Measurements from ENCODE around the gene KLF7. TPM values are rescaled to one million over a fixed set of nuclear protein-coding genes. Genes with fewer than 3 reads are reported as not detected.

Gene KLF7
- total and polyA plus RNA-seq, 4 donors = 1.9 to 11.5 (median 4.5) TPM

DNA sequence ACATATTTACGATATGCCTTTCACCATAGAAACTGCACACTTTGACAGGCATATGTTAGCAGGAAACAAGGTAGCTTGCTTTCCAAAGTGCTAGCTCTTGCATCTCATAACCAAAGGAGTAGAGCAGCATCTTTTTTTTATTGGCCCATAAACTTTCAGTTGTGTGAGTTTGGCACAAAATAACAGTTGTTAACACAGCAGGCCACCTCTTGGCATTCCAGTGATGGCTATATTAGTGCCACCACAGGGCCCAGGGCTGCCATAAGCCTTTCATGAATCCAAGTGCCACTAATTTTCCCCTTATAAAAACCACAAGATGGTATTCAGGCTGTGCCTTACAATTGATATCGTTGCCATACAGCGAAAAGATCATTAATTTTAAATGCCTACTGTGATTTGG is 40.3 kb upstream of the KLF7 start:
- TF ChIP-seq, protein P1, sequence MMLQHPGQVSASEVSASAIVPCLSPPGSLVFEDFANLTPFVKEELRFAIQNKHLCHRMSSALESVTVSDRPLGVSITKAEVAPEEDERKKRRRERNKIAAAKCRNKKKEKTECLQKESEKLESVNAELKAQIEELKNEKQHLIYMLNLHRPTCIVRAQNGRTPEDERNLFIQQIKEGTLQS (IDR thresholded peaks at IDR 0.05) = no peak
- no peak for TF ChIP-seq RAD21 (IDR thresholded peaks at IDR 0.05)
- TF ChIP-seq SP1 (IDR thresholded peaks at IDR 0.05) = no peak
- no peak for DNase-seq (ENCODE audit: low spot score)
- Histone ChIP-seq H3K27ac (ENCODE audit: low read depth in 1 of 2, low read length in 2 of 2) (no peak overlapping the region), H3K4me1 (ENCODE audit: control insufficient read depth in 4 of 4, insufficient read depth in 4 of 4, low read length in 3 of 4) (no peaks in the 10 kb centered on the region), H3K27me3 (ENCODE audit: control insufficient read depth in 4 of 4, insufficient read depth in 4 of 4, low read length in 3 of 4) (no peaks in the 10 kb centered on the region), H3K4me3 (ENCODE audit: low read depth in 1 of 3, low read length in 3 of 3) (no peak overlapping the region), H3K9me3 (ENCODE audit: control insufficient read depth in 4 of 4, low read length in 3 of 4) (no peaks in the 10 kb centered on the region), H3K9ac (ENCODE audit: low read depth in 1 of 2, low read length in 2 of 2) (no peak overlapping the region), H3K36me3 (ENCODE audit: control insufficient read depth in 4 of 4, insufficient read depth in 3 of 4, low read depth in 1 of 4, low read length in 3 of 4) (no peaks in the 10 kb centered on the region)
- WGBS = 88% methylated on average over 3 of the region's 3 CpGs

DNA sequence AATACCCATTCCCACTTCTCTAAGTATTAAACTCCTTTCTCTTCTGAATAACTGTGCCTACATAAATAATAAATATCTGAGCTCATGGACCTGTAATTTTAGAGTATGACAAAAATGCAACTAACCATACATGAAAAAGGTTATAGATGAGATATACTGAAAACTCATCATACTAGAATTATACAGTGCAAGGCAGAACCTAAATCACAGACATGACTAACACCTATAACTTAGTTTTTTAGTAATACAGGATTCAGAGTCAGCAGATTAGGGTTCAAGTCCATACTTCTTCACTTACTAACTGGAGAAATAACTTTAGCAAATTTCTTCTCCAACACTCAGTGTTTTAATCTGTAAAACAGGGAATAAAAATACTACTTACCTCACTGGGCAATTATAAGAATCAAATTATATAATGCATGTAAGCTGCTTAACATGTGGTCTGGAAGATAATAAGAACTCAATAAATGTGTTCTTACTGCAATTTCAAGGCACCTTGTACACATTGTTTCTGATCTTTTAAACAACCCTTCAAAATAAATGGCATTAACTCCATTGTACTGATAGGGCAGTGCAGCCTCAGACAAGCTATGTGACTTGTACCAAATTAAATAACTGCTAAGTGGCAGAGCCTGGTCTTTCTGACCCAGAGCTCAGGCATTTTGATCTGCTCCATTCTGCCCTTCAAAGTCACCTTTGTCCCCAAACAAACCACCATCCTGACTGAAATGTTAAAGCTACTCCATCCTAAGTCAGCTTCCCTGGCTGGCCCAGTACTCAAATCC is 39.6 kb upstream of the KLF7 start:
- Histone ChIP-seq H3K36me3 (ENCODE audit: control insufficient read depth in 4 of 4, insufficient read depth in 3 of 4, low read depth in 1 of 4, low read length in 3 of 4) (no peaks in the 10 kb centered on the region), H3K27ac (ENCODE audit: low read depth in 1 of 2, low read length in 2 of 2) (no peak overlapping the region), H3K27me3 (ENCODE audit: control insufficient read depth in 4 of 4, insufficient read depth in 4 of 4, low read length in 3 of 4) (no peaks in the 10 kb centered on the region), H3K9ac (ENCODE audit: low read depth in 1 of 2, low read length in 2 of 2) (no peak overlapping the region), H3K9me3 (ENCODE audit: control insufficient read depth in 4 of 4, low read length in 3 of 4) (no peaks in the 10 kb centered on the region), H3K4me3 (ENCODE audit: low read depth in 1 of 3, low read length in 3 of 3) (no peak overlapping the region), H3K4me1 (ENCODE audit: control insufficient read depth in 4 of 4, insufficient read depth in 4 of 4, low read length in 3 of 4) (no peaks in the 10 kb centered on the region)
- TF ChIP-seq, protein P1 (IDR thresholded peaks at IDR 0.05) = no peak
- TF ChIP-seq HNF4G (IDR thresholded peaks at IDR 0.05) (no peak), JUND (IDR thresholded peaks at IDR 0.05) (no peak), GABPA (IDR thresholded peaks at IDR 0.05 in 1 of 2, conservative IDR thresholded peaks at IDR 0.05 in 1 of 2) (no peak), EGR1 (IDR thresholded peaks at IDR 0.05; ENCODE audit: low read depth in 2 of 2) (no peak), NR2F2 (IDR thresholded peaks at IDR 0.05) (no peak), SP1 (IDR thresholded peaks at IDR 0.05) (no peak), HNF4A (conservative IDR thresholded peaks at IDR 0.05) (no peak), YY1 (IDR thresholded peaks at IDR 0.05) (no peak), RXRA (IDR thresholded peaks at IDR 0.05) (no peak), FOXA1 (IDR thresholded peaks at IDR 0.05) (no peak), RAD21 (IDR thresholded peaks at IDR 0.05) (no peak), TAF1 (conservative IDR thresholded peaks at IDR 0.05) (no peak)
- TF ChIP-seq, protein P2, sequence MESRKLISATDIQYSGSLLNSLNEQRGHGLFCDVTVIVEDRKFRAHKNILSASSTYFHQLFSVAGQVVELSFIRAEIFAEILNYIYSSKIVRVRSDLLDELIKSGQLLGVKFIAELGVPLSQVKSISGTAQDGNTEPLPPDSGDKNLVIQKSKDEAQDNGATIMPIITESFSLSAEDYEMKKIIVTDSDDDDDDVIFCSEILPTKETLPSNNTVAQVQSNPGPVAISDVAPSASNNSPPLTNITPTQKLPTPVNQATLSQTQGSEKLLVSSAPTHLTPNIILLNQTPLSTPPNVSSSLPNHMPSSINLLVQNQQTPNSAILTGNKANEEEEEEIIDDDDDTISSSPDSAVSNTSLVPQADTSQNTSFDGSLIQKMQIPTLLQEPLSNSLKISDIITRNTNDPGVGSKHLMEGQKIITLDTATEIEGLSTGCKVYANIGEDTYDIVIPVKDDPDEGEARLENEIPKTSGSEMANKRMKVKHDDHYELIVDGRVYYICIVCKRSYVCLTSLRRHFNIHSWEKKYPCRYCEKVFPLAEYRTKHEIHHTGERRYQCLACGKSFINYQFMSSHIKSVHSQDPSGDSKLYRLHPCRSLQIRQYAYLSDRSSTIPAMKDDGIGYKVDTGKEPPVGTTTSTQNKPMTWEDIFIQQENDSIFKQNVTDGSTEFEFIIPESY (IDR thresholded peaks at IDR 0.05) = no peak
- TF ChIP-seq, protein P3, sequence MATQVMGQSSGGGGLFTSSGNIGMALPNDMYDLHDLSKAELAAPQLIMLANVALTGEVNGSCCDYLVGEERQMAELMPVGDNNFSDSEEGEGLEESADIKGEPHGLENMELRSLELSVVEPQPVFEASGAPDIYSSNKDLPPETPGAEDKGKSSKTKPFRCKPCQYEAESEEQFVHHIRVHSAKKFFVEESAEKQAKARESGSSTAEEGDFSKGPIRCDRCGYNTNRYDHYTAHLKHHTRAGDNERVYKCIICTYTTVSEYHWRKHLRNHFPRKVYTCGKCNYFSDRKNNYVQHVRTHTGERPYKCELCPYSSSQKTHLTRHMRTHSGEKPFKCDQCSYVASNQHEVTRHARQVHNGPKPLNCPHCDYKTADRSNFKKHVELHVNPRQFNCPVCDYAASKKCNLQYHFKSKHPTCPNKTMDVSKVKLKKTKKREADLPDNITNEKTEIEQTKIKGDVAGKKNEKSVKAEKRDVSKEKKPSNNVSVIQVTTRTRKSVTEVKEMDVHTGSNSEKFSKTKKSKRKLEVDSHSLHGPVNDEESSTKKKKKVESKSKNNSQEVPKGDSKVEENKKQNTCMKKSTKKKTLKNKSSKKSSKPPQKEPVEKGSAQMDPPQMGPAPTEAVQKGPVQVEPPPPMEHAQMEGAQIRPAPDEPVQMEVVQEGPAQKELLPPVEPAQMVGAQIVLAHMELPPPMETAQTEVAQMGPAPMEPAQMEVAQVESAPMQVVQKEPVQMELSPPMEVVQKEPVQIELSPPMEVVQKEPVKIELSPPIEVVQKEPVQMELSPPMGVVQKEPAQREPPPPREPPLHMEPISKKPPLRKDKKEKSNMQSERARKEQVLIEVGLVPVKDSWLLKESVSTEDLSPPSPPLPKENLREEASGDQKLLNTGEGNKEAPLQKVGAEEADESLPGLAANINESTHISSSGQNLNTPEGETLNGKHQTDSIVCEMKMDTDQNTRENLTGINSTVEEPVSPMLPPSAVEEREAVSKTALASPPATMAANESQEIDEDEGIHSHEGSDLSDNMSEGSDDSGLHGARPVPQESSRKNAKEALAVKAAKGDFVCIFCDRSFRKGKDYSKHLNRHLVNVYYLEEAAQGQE (IDR thresholded peaks at IDR 0.05) = no peak
- TF ChIP-seq, protein P4, sequence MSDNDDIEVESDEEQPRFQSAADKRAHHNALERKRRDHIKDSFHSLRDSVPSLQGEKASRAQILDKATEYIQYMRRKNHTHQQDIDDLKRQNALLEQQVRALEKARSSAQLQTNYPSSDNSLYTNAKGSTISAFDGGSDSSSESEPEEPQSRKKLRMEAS (IDR thresholded peaks at IDR 0.05) = no peak
- TF ChIP-seq, protein P5, sequence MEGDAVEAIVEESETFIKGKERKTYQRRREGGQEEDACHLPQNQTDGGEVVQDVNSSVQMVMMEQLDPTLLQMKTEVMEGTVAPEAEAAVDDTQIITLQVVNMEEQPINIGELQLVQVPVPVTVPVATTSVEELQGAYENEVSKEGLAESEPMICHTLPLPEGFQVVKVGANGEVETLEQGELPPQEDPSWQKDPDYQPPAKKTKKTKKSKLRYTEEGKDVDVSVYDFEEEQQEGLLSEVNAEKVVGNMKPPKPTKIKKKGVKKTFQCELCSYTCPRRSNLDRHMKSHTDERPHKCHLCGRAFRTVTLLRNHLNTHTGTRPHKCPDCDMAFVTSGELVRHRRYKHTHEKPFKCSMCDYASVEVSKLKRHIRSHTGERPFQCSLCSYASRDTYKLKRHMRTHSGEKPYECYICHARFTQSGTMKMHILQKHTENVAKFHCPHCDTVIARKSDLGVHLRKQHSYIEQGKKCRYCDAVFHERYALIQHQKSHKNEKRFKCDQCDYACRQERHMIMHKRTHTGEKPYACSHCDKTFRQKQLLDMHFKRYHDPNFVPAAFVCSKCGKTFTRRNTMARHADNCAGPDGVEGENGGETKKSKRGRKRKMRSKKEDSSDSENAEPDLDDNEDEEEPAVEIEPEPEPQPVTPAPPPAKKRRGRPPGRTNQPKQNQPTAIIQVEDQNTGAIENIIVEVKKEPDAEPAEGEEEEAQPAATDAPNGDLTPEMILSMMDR (IDR thresholded peaks at IDR 0.05; ENCODE audit: low read depth, low read length, missing input control) = no peak
- DNase-seq (ENCODE audit: low spot score) = no peak

All from liver (tissue), 9 donors.